H9 (cell line): Measurements from ENCODE around the gene OVOL2. TPM values are rescaled to one million over a fixed set of nuclear protein-coding genes. Genes with fewer than 3 reads are reported as not detected.

Source experiments
- DNase-seq: peaks from one replicate; pipeline ENCODE4 v3.0.0-alpha.2; 2017
- H2AFZ ChIP-seq: one replicate; pipeline ENCODE4 v1.6.1; 2013; ENCODE audit warnings: mild to moderate bottlenecking, low read length, control low read depth, moderate library complexity
- H2AK5ac ChIP-seq: 2 replicates; pipeline ENCODE4 v1.6.1; 2013; ENCODE audit warnings: low read length, control low read depth, mixed read lengths; ENCODE audit not compliant: insufficient read length
- H2BK120ac ChIP-seq: one replicate; pipeline ENCODE4 v1.6.1; 2013; ENCODE audit warnings: low read depth, mild to moderate bottlenecking, low read length, control low read depth, inconsistent platforms; ENCODE audit not compliant: poor library complexity, severe bottlenecking
- H2BK12ac ChIP-seq: 2 replicates; pipeline ENCODE4 v1.6.1; 2013; ENCODE audit warnings: low read length, control low read depth, mixed read lengths, low read depth; ENCODE audit not compliant: insufficient read length
- H2BK15ac ChIP-seq: 2 replicates; pipeline ENCODE4 v1.6.1; 2013; ENCODE audit warnings: low read depth, low read length, control low read depth
- H2BK20ac ChIP-seq: one replicate; pipeline ENCODE4 v1.6.1; 2013; ENCODE audit warnings: low read depth, mild to moderate bottlenecking, low read length, control low read depth, inconsistent platforms; ENCODE audit not compliant: poor library complexity, severe bottlenecking
- H2BK5ac ChIP-seq: 2 replicates; pipeline ENCODE4 v1.6.1; 2013; ENCODE audit warnings: low read length, control low read depth, mixed read lengths; ENCODE audit not compliant: insufficient read length
- H3K14ac ChIP-seq: 2 replicates; pipeline ENCODE4 v1.6.1; 2013; ENCODE audit warnings: low read length, control low read depth; ENCODE audit not compliant: insufficient read depth
- H3K18ac ChIP-seq: 2 replicates; pipeline ENCODE4 v1.6.1; 2013; ENCODE audit warnings: low read depth, mild to moderate bottlenecking, mixed read lengths, low read length, control low read depth; ENCODE audit not compliant: insufficient read length
- H3K23ac ChIP-seq: 2 replicates; pipeline ENCODE4 v1.6.1; 2013; ENCODE audit warnings: low read length, control low read depth, mixed read lengths, low read depth; ENCODE audit not compliant: insufficient read length
- H3K23me2 ChIP-seq: 2 replicates; pipeline ENCODE4 v1.6.1; 2013; ENCODE audit warnings: low read depth, mild to moderate bottlenecking, mixed read lengths, low read length, control low read depth; ENCODE audit not compliant: insufficient read length, poor library complexity, severe bottlenecking
- H3K27ac ChIP-seq: 2 replicates; pipeline ENCODE4 v1.5.1; 2013; ENCODE audit warnings: low read length, control low read depth, mixed read lengths, low read depth; ENCODE audit not compliant: insufficient read length
- H3K27me3 ChIP-seq: 2 replicates; pipeline ENCODE4 v1.6.1; 2013; ENCODE audit warnings: low read length, control low read depth, inconsistent platforms; ENCODE audit not compliant: insufficient read depth
- H3K4ac ChIP-seq: 2 replicates; pipeline ENCODE4 v1.6.1; 2013; ENCODE audit warnings: low read depth, mild to moderate bottlenecking, control low read depth, inconsistent platforms, low read length, moderate library complexity
- H3K4me1 ChIP-seq: 2 replicates; pipeline ENCODE4 v1.6.1; 2013; ENCODE audit warnings: low read length, control low read depth, inconsistent platforms; ENCODE audit not compliant: insufficient read depth
- H3K4me2 ChIP-seq: 2 replicates; pipeline ENCODE4 v1.6.1; 2013; ENCODE audit warnings: low read length, control low read depth, mixed read lengths; ENCODE audit not compliant: insufficient read length, insufficient read depth
- H3K56ac ChIP-seq: 2 replicates; pipeline ENCODE4 v1.6.1; 2013; ENCODE audit warnings: low read depth, mild to moderate bottlenecking, mixed read lengths, low read length, control low read depth; ENCODE audit not compliant: insufficient read length
- H3K79me1 ChIP-seq: 2 replicates; pipeline ENCODE4 v1.6.1; 2013; ENCODE audit warnings: low read depth, mild to moderate bottlenecking, moderate library complexity, low read length, control low read depth, inconsistent platforms; ENCODE audit not compliant: insufficient read depth, poor library complexity, severe bottlenecking
- H3K79me2 ChIP-seq: 2 replicates; pipeline ENCODE4 v1.6.1; 2013; ENCODE audit warnings: low read length, control low read depth, inconsistent platforms; ENCODE audit not compliant: insufficient read depth
- H3K9ac ChIP-seq: 2 replicates; pipeline ENCODE4 v1.6.1; 2013; ENCODE audit warnings: low read length, control low read depth, mixed read lengths; ENCODE audit not compliant: insufficient read length; ENCODE audit errors: extremely low read depth
- H3K9me3 ChIP-seq: one replicate; pipeline ENCODE4 v1.6.1; 2013; ENCODE audit warnings: low read depth, low read length, inconsistent platforms; ENCODE audit not compliant: control insufficient read depth
- H3T11ph ChIP-seq: one replicate; pipeline ENCODE4 v1.6.1; 2013; ENCODE audit warnings: mild to moderate bottlenecking, low read length, control low read depth, inconsistent platforms
- H4K20me1 ChIP-seq: one replicate; pipeline ENCODE4 v1.6.1; 2013; ENCODE audit not compliant: control insufficient read depth, insufficient read length, insufficient read depth
- H4K5ac ChIP-seq: 2 replicates; pipeline ENCODE4 v1.6.1; 2013; ENCODE audit warnings: low read depth, mild to moderate bottlenecking, mixed read lengths, low read length, control low read depth; ENCODE audit not compliant: insufficient read length
- H4K8ac ChIP-seq: replicated peaks from 2 replicates; pipeline ENCODE4 v1.6.1; 2013; ENCODE audit warnings: low read length, control low read depth, mixed read lengths, low read depth; ENCODE audit not compliant: insufficient read length
- H4K91ac ChIP-seq: 2 replicates; pipeline ENCODE4 v1.6.1; 2013; ENCODE audit warnings: low read depth, mild to moderate bottlenecking, moderate library complexity, mixed read lengths, low read length, control low read depth; ENCODE audit not compliant: insufficient read length
- H3K27ac Mint-ChIP-seq, 3 experiments: 2 replicates in 2 of 3; 3 replicates in 1 of 3; pipeline ENCODE4 v1.8.0; 2020 to 2021; ENCODE audit warnings: mixed read lengths in 3 of 3, mild to moderate bottlenecking in 1 of 3, moderate library complexity in 1 of 3
- H3K27me3 Mint-ChIP-seq: 2 replicates; pipeline ENCODE4 v1.8.0; 2021; ENCODE audit warnings: low read depth, mild to moderate bottlenecking, moderate library complexity, mixed read lengths
- H3K36me3 Mint-ChIP-seq, 3 experiments: 2 replicates in 2 of 3; 3 replicates in 1 of 3; pipeline ENCODE4 v1.8.0; 2020 to 2021; ENCODE audit warnings: low read depth in 3 of 3, mixed read lengths in 3 of 3; ENCODE audit not compliant: insufficient read depth in 1 of 3
- H3K4me1 Mint-ChIP-seq, 2 experiments: 2 replicates each; pipeline ENCODE4 v1.8.0; 2020; ENCODE audit warnings: mixed read lengths in 2 of 2
- H3K4me3 Mint-ChIP-seq, 2 experiments: 2 replicates in 1 of 2; 3 replicates in 1 of 2; pipeline ENCODE4 v1.8.0; 2020 to 2021; ENCODE audit warnings: mild to moderate bottlenecking in 2 of 2, mixed read lengths in 2 of 2, moderate library complexity in 1 of 2
- H3K9me3 Mint-ChIP-seq, 2 experiments: 2 replicates in 1 of 2; 3 replicates in 1 of 2; pipeline ENCODE4 v1.8.0; 2020; ENCODE audit warnings: mild to moderate bottlenecking in 2 of 2, mixed read lengths in 2 of 2, moderate library complexity in 1 of 2
- WGBS: extraction: QIAGEN DNeasy Blood & Tissue Kit; methylation state at CpG from one replicate; pipeline ENCODE4 v1.1.7; 2013; ENCODE audit warnings: missing lambda C conversion rate, low lambda C conversion rate, mixed read lengths; ENCODE audit not compliant: insufficient read length; ENCODE audit errors: extremely low coverage; 5-methylcytosine and 5-hydroxymethylcytosine counted together
- total RNA-seq: library from RNA; stranded (reverse); gene quantifications from 2 replicates; pipeline ENCODE4 v1.2.1, GENCODE V29; 2021
- TF ChIP-seq, protein P1 (sequence below): fragments of 200-600 bp; sonication (generic); conservative IDR thresholded peaks from 3 replicates; pipeline ENCODE4 v1.8.0; 2021; ENCODE audit warnings: antibody characterized with exemption, mild to moderate bottlenecking

OVOL2 gene
- total RNA-seq, 1 experiment from 2014 or later: 5.8 TPM

DNA sequence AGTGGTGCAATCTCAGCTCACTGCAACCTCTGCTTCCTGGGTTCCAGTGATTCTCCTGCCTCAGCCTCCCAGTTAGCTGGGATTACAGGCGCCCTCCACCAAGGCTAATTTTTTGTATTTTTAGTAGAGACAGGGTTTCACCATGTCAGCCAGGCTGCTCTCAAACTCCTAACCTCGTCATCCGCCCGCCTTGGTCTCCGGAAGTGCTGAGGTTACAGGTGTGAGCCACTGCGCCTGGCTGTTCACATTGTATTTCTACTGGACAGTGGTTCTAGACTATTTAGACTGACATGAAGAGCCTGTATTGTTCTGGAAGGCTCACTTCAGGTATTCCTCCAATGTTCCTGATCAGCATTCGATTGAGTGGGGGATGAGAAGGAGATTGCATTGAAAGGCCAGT, 14.8 kb upstream of the OVOL2 start:
- H3K9me3 Mint-ChIP-seq: no peaks in the 10 kb centered on the region
- WGBS: no CpG with 5 or more reads among the region's 7 CpGs
- H3K4me2 ChIP-seq: no peak overlapping the region
- no peaks in the 10 kb centered on the region for H3K9me3 ChIP-seq
- H3K4me1 Mint-ChIP-seq: no peaks in the 10 kb centered on the region
- peaks cover 7% of the 10 kb centered on the region for H3K27me3 Mint-ChIP-seq
- no peak overlapping the region for H3K56ac ChIP-seq
- no peak for DNase-seq
- no peak overlapping the region for H2BK15ac ChIP-seq
- no peak overlapping the region for H2AK5ac ChIP-seq
- no peak overlapping the region for H3K4ac ChIP-seq
- H2BK12ac ChIP-seq: no peak overlapping the region
- TF ChIP-seq, protein P1, sequence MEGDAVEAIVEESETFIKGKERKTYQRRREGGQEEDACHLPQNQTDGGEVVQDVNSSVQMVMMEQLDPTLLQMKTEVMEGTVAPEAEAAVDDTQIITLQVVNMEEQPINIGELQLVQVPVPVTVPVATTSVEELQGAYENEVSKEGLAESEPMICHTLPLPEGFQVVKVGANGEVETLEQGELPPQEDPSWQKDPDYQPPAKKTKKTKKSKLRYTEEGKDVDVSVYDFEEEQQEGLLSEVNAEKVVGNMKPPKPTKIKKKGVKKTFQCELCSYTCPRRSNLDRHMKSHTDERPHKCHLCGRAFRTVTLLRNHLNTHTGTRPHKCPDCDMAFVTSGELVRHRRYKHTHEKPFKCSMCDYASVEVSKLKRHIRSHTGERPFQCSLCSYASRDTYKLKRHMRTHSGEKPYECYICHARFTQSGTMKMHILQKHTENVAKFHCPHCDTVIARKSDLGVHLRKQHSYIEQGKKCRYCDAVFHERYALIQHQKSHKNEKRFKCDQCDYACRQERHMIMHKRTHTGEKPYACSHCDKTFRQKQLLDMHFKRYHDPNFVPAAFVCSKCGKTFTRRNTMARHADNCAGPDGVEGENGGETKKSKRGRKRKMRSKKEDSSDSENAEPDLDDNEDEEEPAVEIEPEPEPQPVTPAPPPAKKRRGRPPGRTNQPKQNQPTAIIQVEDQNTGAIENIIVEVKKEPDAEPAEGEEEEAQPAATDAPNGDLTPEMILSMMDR: no peak
- no peak overlapping the region for H2BK20ac ChIP-seq
- H3K27ac Mint-ChIP-seq: no peak overlapping the region
- no peak overlapping the region for H4K5ac ChIP-seq
- H3K4me3 Mint-ChIP-seq: no peak overlapping the region
- H3K9ac ChIP-seq: no peak overlapping the region
- H3K36me3 Mint-ChIP-seq: no peaks in the 10 kb centered on the region
- H3K23me2 ChIP-seq: no peaks in the 10 kb centered on the region
- H2BK120ac ChIP-seq: no peak overlapping the region
- H2BK5ac ChIP-seq: no peak overlapping the region
- H3K27ac ChIP-seq: no peak overlapping the region
- H2AFZ ChIP-seq: no peak overlapping the region
- H3K79me1 ChIP-seq: no peaks in the 10 kb centered on the region
- H3K79me2 ChIP-seq: no peaks in the 10 kb centered on the region
- no peak overlapping the region for H3T11ph ChIP-seq
- no peak overlapping the region; the same call in 1 of the 2 replicates for H3K14ac ChIP-seq
- H3K4me1 ChIP-seq: no peaks in the 10 kb centered on the region
- no peak overlapping the region for H4K91ac ChIP-seq
- no peak overlapping the region for H4K8ac ChIP-seq
- H3K27me3 ChIP-seq: no peaks in the 10 kb centered on the region
- H3K23ac ChIP-seq: no peak overlapping the region
- H3K18ac ChIP-seq: no peak overlapping the region
- H4K20me1 ChIP-seq: no peaks in the 10 kb centered on the region
